ENCODE measurements around the gene TFF2. TPM values are rescaled to one million over a fixed set of nuclear protein-coding genes. Genes with fewer than 3 reads are reported as not detected.

TFF2 gene
- total and polyA plus RNA-seq, 2 of the 4 experiments (the other 2 are of a cell fraction) = not detected

DNA sequence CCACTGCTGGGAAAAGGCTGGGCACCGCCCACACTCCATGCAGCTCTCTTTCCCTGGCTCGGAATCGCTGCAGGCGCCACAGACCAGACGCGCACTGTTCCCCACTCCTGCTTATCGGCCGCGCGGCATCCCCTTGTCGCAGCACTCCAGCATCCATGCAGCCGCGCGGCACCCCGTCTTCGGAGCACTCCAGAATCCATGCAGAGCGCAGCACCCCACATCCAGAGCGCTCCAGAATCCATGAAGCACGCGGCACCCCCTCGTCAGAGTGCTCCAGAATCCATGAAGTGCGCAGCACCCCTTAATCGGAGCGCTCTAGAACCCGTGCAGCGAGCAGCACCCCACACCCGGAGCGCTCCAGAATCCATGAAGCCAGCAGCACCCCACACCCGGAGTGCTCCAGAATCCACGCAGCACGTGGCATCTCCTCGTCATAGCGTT is 45.1 kb downstream of the TFF2 start:
- Histone ChIP-seq H2AFZ (replicated peaks; ENCODE audit: low read length, poor library complexity) (no peak overlapping the region), H3K36me3 (ENCODE audit: control insufficient read depth, insufficient read depth, low read length) (no peaks in the 10 kb centered on the region), H4K8ac (ENCODE audit: low read depth in 2 of 2, low read length in 2 of 2) (no peak overlapping the region), H4K20me1 (ENCODE audit: insufficient read depth, low read length) (no peaks in the 10 kb centered on the region), H3K79me1 (ENCODE audit: low read depth in 1 of 2, low read length in 2 of 2) (no peaks in the 10 kb centered on the region), H2AK9ac (replicated peaks; ENCODE audit: low read depth, low read length, poor library complexity) (no peak overlapping the region), H3K4ac (ENCODE audit: low read depth, low read length) (no peak overlapping the region), H3K18ac (ENCODE audit: low read depth, low read length) (no peak overlapping the region), H3K27ac (ENCODE audit: insufficient read depth, low read length) (no peak overlapping the region), H3K9me3 (ENCODE audit: control insufficient read depth, insufficient read depth, low read length) (no peaks in the 10 kb centered on the region), H4K5ac (ENCODE audit: low read depth, low read length) (no peak overlapping the region), H3K4me2 (ENCODE audit: low read depth, low read length) (no peak overlapping the region), H3K56ac (ENCODE audit: extremely low read depth, insufficient read depth, low read length) (no peak overlapping the region), H3K14ac (replicated peaks; ENCODE audit: low read depth, low read length) (no peak overlapping the region), H3K23ac (ENCODE audit: low read depth, low read length) (no peak overlapping the region), H3K27me3 (ENCODE audit: control insufficient read depth, insufficient read depth, low read length) (peaks cover 51% of the 10 kb centered on the region), H2AK5ac (ENCODE audit: low read depth, low read length) (no peak overlapping the region), H3K9me1 (ENCODE audit: insufficient read depth, low read length) (no peaks in the 10 kb centered on the region; the same call in 1 of the 2 replicates), H2BK120ac (ENCODE audit: low read depth, low read length) (no peak overlapping the region), H4K91ac (ENCODE audit: insufficient read depth, low read depth, low read length) (no peak overlapping the region), H3K9ac (ENCODE audit: low read depth, low read length) (no peak overlapping the region), H2BK5ac (ENCODE audit: low read depth, low read length, poor library complexity, severe bottlenecking) (no peak overlapping the region), H2BK20ac (ENCODE audit: low read depth, low read length) (no peak overlapping the region), H3K4me1 (ENCODE audit: control insufficient read depth, insufficient read depth, low read length) (no peaks in the 10 kb centered on the region; the same call in 1 of the 2 replicates), H2BK15ac (ENCODE audit: low read depth, low read length) (no peak overlapping the region), H3K4me3 (ENCODE audit: insufficient read depth, low read depth, low read length) (no peak overlapping the region)
- no peak for DNase-seq
- BruUV-seq (replicated peaks) = no TSS peak
- ChIA-PET POLR2A (ENCODE audit: unreplicated experiment) (no interaction called here), CTCF (no interaction called here)
- in situ Hi-C loops (cut with MboI; ENCODE audit: low sequenced_read_pairs) = no loop called here
- TF ChIP-seq RCOR1 (IDR thresholded peaks at IDR 0.05; ENCODE audit: insufficient replicate concordance, low read length) (no peak), RAD21 (IDR thresholded peaks at IDR 0.05; ENCODE audit: low read length) (no peak), MAZ (IDR thresholded peaks at IDR 0.05; ENCODE audit: borderline replicate concordance, low read depth, low read length) (no peak), BHLHE40 (IDR thresholded peaks at IDR 0.05; ENCODE audit: low read depth, low read length) (no peak), NFE2L2 (IDR thresholded peaks at IDR 0.05; ENCODE audit: low read depth, low read length) (no peak), RFX5 (IDR thresholded peaks at IDR 0.05; ENCODE audit: low read depth, low read length) (no peak), MAFK (IDR thresholded peaks at IDR 0.05; ENCODE audit: low read depth, low read length) (no peak), SMC3 (IDR thresholded peaks at IDR 0.05; ENCODE audit: low read depth, low read length) (no peak), POLR2A (IDR thresholded peaks at IDR 0.05; ENCODE audit: low read depth, low read length) (no peak), MXI1 (IDR thresholded peaks at IDR 0.05; ENCODE audit: borderline replicate concordance, low read depth, low read length) (no peak), CEBPB (IDR thresholded peaks at IDR 0.05; ENCODE audit: low read depth, low read length) (no peak), FOS (IDR thresholded peaks at IDR 0.05; ENCODE audit: low read depth, low read length) (no peak), CHD1 (IDR thresholded peaks at IDR 0.05; ENCODE audit: low read depth, low read length) (no peak)
- TF ChIP-seq, protein P1, sequence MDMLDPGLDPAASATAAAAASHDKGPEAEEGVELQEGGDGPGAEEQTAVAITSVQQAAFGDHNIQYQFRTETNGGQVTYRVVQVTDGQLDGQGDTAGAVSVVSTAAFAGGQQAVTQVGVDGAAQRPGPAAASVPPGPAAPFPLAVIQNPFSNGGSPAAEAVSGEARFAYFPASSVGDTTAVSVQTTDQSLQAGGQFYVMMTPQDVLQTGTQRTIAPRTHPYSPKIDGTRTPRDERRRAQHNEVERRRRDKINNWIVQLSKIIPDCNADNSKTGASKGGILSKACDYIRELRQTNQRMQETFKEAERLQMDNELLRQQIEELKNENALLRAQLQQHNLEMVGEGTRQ (IDR thresholded peaks at IDR 0.05; ENCODE audit: low read depth, low read length) = no peak
- TF ChIP-seq, protein P2, sequence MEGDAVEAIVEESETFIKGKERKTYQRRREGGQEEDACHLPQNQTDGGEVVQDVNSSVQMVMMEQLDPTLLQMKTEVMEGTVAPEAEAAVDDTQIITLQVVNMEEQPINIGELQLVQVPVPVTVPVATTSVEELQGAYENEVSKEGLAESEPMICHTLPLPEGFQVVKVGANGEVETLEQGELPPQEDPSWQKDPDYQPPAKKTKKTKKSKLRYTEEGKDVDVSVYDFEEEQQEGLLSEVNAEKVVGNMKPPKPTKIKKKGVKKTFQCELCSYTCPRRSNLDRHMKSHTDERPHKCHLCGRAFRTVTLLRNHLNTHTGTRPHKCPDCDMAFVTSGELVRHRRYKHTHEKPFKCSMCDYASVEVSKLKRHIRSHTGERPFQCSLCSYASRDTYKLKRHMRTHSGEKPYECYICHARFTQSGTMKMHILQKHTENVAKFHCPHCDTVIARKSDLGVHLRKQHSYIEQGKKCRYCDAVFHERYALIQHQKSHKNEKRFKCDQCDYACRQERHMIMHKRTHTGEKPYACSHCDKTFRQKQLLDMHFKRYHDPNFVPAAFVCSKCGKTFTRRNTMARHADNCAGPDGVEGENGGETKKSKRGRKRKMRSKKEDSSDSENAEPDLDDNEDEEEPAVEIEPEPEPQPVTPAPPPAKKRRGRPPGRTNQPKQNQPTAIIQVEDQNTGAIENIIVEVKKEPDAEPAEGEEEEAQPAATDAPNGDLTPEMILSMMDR (conservative IDR thresholded peaks at IDR 0.05; ENCODE audit: low read depth, low read length) = no peak
- TF ChIP-seq, protein P3, sequence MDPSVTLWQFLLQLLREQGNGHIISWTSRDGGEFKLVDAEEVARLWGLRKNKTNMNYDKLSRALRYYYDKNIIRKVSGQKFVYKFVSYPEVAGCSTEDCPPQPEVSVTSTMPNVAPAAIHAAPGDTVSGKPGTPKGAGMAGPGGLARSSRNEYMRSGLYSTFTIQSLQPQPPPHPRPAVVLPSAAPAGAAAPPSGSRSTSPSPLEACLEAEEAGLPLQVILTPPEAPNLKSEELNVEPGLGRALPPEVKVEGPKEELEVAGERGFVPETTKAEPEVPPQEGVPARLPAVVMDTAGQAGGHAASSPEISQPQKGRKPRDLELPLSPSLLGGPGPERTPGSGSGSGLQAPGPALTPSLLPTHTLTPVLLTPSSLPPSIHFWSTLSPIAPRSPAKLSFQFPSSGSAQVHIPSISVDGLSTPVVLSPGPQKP (IDR thresholded peaks at IDR 0.05; ENCODE audit: borderline replicate concordance, low read depth, low read length) = no peak
- intact Hi-C loops (cut with micrococcal nuclease) = no loop called here
- WGBS, 2 experiments (ENCODE audit: extremely low coverage in 2 of 2, insufficient read length in 1 of 2) = 88% methylated on average over 23 of the region's 33 CpGs; no CpG with 5 or more reads in 1 of the 2 experiments
- dilution Hi-C loops (cut with HindIII; ENCODE audit: low sequenced_read_pairs, unreplicated experiment) = no loop called here
- no peak for ATAC-seq (ENCODE audit: low read depth)
